A673 (cell line): ENCODE data around the gene SLC38A1. TPM values are rescaled to one million over a fixed set of nuclear protein-coding genes. Genes with fewer than 3 reads are reported as not detected.

Experiments used
- BruUV-seq: library from RNA; stranded (reverse); fragments of 400-500 nt; replicated peaks from 2 replicates; lab custom pipeline; 2021; lab: Mats Ljungman, UMichigan
- CTCF ChIA-PET: fragments of 300-600 bp; sonication (Branson Sonifier 250); formaldehyde crosslinking; loops from one replicate; lab custom pipeline; 2022; ENCODE audit warnings: antibody characterized with exemption; lab: Charles Lee
- POLR2A ChIA-PET: fragments of 300-600 bp; sonication (Branson Sonifier 250); formaldehyde crosslinking; loops from one replicate; lab custom pipeline; 2022; ENCODE audit warnings: antibody characterized with exemption; ENCODE audit not compliant: low non-redundant PET; lab: Charles Lee
- DNase-seq: peaks from one replicate; pipeline ENCODE4 v3.0.0-alpha.2; 2015; ENCODE audit warnings: low spot score
- H3K27ac ChIP-seq: fragments of 200-600 bp; sonication (generic); 2 replicates; pipeline ENCODE4 v1.5.1; 2016; ENCODE audit warnings: mixed run types, low read depth, mild to moderate bottlenecking, mixed read lengths, antibody characterized with exemption, low read length; ENCODE audit not compliant: poor library complexity, severe bottlenecking
- H3K27me3 ChIP-seq: fragments of 200-600 bp; sonication (generic); replicated peaks from 2 replicates; pipeline ENCODE4 v1.6.1; 2017; ENCODE audit warnings: mixed run types, low read depth, mild to moderate bottlenecking, mixed read lengths, antibody characterized with exemption, low read length; ENCODE audit not compliant: insufficient read depth, poor library complexity
- H3K36me3 ChIP-seq: fragments of 200-600 bp; sonication (generic); 2 replicates; pipeline ENCODE4 v1.6.1; 2016; ENCODE audit warnings: mixed run types, mild to moderate bottlenecking, mixed read lengths, antibody characterized with exemption, low read length; ENCODE audit not compliant: insufficient read depth, poor library complexity, severe bottlenecking
- H3K4me1 ChIP-seq: fragments of 200-600 bp; sonication (generic); 2 replicates; pipeline ENCODE4 v1.6.1; 2017; ENCODE audit warnings: mixed run types, mild to moderate bottlenecking, mixed read lengths, antibody characterized with exemption, low read length; ENCODE audit not compliant: insufficient read depth, poor library complexity, severe bottlenecking
- H3K4me3 ChIP-seq: fragments of 200-600 bp; sonication (generic); 2 replicates; pipeline ENCODE4 v1.5.1; 2016; ENCODE audit warnings: low read depth, mixed run types, mild to moderate bottlenecking, mixed read lengths, low read length; ENCODE audit not compliant: poor library complexity, severe bottlenecking
- H3K9me3 ChIP-seq: fragments of 200-600 bp; sonication (generic); 2 replicates; pipeline ENCODE4 v1.6.1; 2016; ENCODE audit warnings: mixed run types, low read depth, mild to moderate bottlenecking, mixed read lengths, antibody characterized with exemption, low read length; ENCODE audit not compliant: poor library complexity, severe bottlenecking
- CTCF ChIP-seq: fragments of 300-800, 200-600 bp; sonication (generic); conservative IDR thresholded peaks from 2 replicates; pipeline ENCODE4 v1.5.1; 2017; ENCODE audit warnings: low read depth, mild to moderate bottlenecking, antibody characterized with exemption, low read length, moderate library complexity, mixed read lengths
- EZH2 ChIP-seq: fragments of 200-600 bp; sonication (generic); IDR thresholded peaks from 2 replicates; pipeline ENCODE4 v1.6.1; 2017; ENCODE audit warnings: borderline replicate concordance, low read depth, mild to moderate bottlenecking, mixed read lengths, antibody characterized with exemption, low read length; ENCODE audit not compliant: poor library complexity, severe bottlenecking
- intact Hi-C: fragments of 100-400 bp; cut with micrococcal nuclease; formaldehyde crosslinking; loops from one replicate; pipeline ENCODE4 v1.10.0; 2022; ENCODE audit not compliant: unreplicated experiment
- total RNA-seq: library from RNA; stranded (reverse); gene quantifications from 2 replicates; pipeline ENCODE4 v1.2.3, GENCODE V29; 2021

Gene SLC38A1
- total RNA-seq, 1 experiment from 2014 or later = 78.9 TPM

GRCh38 chr12:46212108-46212982, 56.5 kb downstream of the SLC38A1 start:
- Histone ChIP-seq H3K4me3 (no peak overlapping the region), H3K27ac (no peak overlapping the region), H3K9me3 (no peaks in the 10 kb centered on the region), H3K27me3 (no peaks in the 10 kb centered on the region), H3K4me1 (peaks cover 21% of the 10 kb centered on the region), H3K36me3 (no peaks in the 10 kb centered on the region)
- ChIA-PET POLR2A (no interaction called here), CTCF (no interaction called here)
- intact Hi-C loops = no loop called here
- TF ChIP-seq CTCF (no peak), EZH2 (no peak)
- DNase-seq = peak; percentile 12
- BruUV-seq = no TSS peak

- H3K36me3 ChIP-seq = no peaks in the 10 kb centered on the region
- BruUV-seq = no TSS peak
- H3K27ac ChIP-seq = no peak overlapping the region
- H3K9me3 ChIP-seq = no peaks in the 10 kb centered on the region
- H3K4me3 ChIP-seq = no peak overlapping the region
- intact Hi-C loops = no loop called here
- peaks cover 21% of the 10 kb centered on the region for H3K4me1 ChIP-seq
- CTCF ChIA-PET = no interaction called here
- H3K27me3 ChIP-seq = no peaks in the 10 kb centered on the region
- TF ChIP-seq EZH2 (no peak), CTCF (no peak)
- POLR2A ChIA-PET = no interaction called here
- no peak for DNase-seq
These were observed 57.9 kb downstream of the SLC38A1 start for GRCh38 chr12:46210873-46211439.

GRCh38 chr12:46209914-46210872, 58.6 kb downstream of the SLC38A1 start:
- H3K36me3 ChIP-seq = no peaks in the 10 kb centered on the region
- peak; percentile 32 for DNase-seq
- no peak overlapping the region for H3K27ac ChIP-seq
- no peaks in the 10 kb centered on the region for H3K9me3 ChIP-seq
- CTCF ChIA-PET = no interaction called here
- peaks cover 21% of the 10 kb centered on the region for H3K4me1 ChIP-seq
- intact Hi-C loops = no loop called here
- TF ChIP-seq EZH2 (no peak), CTCF (no peak)
- H3K4me3 ChIP-seq = no peak overlapping the region
- no peaks in the 10 kb centered on the region for H3K27me3 ChIP-seq
- no TSS peak for BruUV-seq
- POLR2A ChIA-PET = no interaction called here
